H1 (cell line): ENCODE results near the gene MMAB. TPM values are rescaled to one million over a fixed set of nuclear protein-coding genes. Genes with fewer than 3 reads are reported as not detected.

Source experiments
- CTCF ChIA-PET: fragments of 300-600 bp; sonication (Branson Sonifier 250); formaldehyde crosslinking; loops from one replicate; lab custom pipeline; 2021; ENCODE audit not compliant: partially characterized antibody; lab: Charles Lee
- POLR2A ChIA-PET: fragments of 300-600 bp; sonication (Branson Sonifier 250); formaldehyde crosslinking; loops from one replicate; lab custom pipeline; 2021; ENCODE audit warnings: inconsistent platforms; ENCODE audit not compliant: partially characterized antibody; lab: Charles Lee
- DNase-seq, 2 experiments: peaks; one replicate each; pipeline versions ENCODE4 v3.0.0 to v3.0.0-alpha.2; 2010 to 2022; ENCODE audit warnings: low spot score in 2 of 2, low read depth in 1 of 2, mixed read lengths in 1 of 2
- FAIRE-seq: peaks from 2 replicates; lab custom pipeline; 2011; peaks lifted over from hg19 to GRCh38; lab: Jason Lieb, UNC
- H2AFZ ChIP-seq: 2 replicates; pipeline ENCODE4 v1.8.1; 2012; ENCODE audit warnings: low read length, inconsistent platforms
- H2AK5ac ChIP-seq: 2 replicates; pipeline ENCODE4 v1.6.1; 2013; ENCODE audit warnings: low read depth, low read length
- H2BK120ac ChIP-seq: replicated peaks from 2 replicates; pipeline ENCODE3; 2013; ENCODE audit warnings: low read depth, low read length, inconsistent platforms
- H2BK12ac ChIP-seq: 2 replicates; pipeline ENCODE4 v1.6.1; 2013; ENCODE audit warnings: low read depth, low read length
- H2BK15ac ChIP-seq: 2 replicates; pipeline ENCODE4 v1.6.1; 2013; ENCODE audit warnings: low read length
- H2BK20ac ChIP-seq: 2 replicates; pipeline ENCODE4 v1.6.1; 2013; ENCODE audit warnings: low read length
- H2BK5ac ChIP-seq: 2 replicates; pipeline ENCODE4 v1.6.1; 2013; ENCODE audit warnings: low read depth, low read length
- H3K14ac ChIP-seq: 2 replicates; pipeline ENCODE4 v1.6.1; 2013; ENCODE audit warnings: inconsistent platforms; ENCODE audit not compliant: insufficient read length
- H3K18ac ChIP-seq: 2 replicates; pipeline ENCODE4 v1.6.1; 2013; ENCODE audit warnings: low read length; ENCODE audit errors: extremely low read depth
- H3K23ac ChIP-seq: 2 replicates; pipeline ENCODE4 v1.6.1; 2013; ENCODE audit warnings: inconsistent platforms; ENCODE audit not compliant: insufficient read length
- H3K23me2 ChIP-seq: 2 replicates; pipeline ENCODE4 v1.6.1; 2013; ENCODE audit warnings: low read depth, low read length
- H3K27ac ChIP-seq: 2 replicates; pipeline ENCODE4 v1.6.1; 2011; ENCODE audit warnings: low read depth, low read length, inconsistent platforms
- H3K27me3 ChIP-seq, 4 experiments: replicated peaks in 1 of 4; 1 replicate in 1 of 4; 2 replicates in 3 of 4; pipeline versions ENCODE4 v1.6.1 to v1.8.1; 2011 to 2013; ENCODE audit warnings: low read length in 3 of 4, mild to moderate bottlenecking in 3 of 4, inconsistent platforms in 2 of 4, mixed read lengths in 2 of 4, moderate library complexity in 1 of 4; ENCODE audit not compliant: control insufficient read depth in 3 of 4, insufficient read depth in 3 of 4; ENCODE audit errors: extremely low read depth in 1 of 4
- H3K36me3 ChIP-seq, 4 experiments: 2 replicates each; pipeline versions ENCODE4 v1.6.1 to v1.8.1; 2011 to 2013; ENCODE audit warnings: mild to moderate bottlenecking in 4 of 4, low read length in 3 of 4, moderate library complexity in 2 of 4, control low read depth in 1 of 4, inconsistent platforms in 1 of 4; ENCODE audit not compliant: insufficient read depth in 4 of 4, control insufficient read depth in 2 of 4
- H3K4ac ChIP-seq: replicated peaks from 2 replicates; pipeline ENCODE3; 2013; ENCODE audit warnings: low read length, low read depth, mixed read lengths, inconsistent platforms; ENCODE audit not compliant: insufficient read length
- H3K4me1 ChIP-seq, 4 experiments: replicated peaks in 1 of 4; 1 replicate in 1 of 4; 2 replicates in 3 of 4; pipeline versions ENCODE4 v1.6.1 to v1.8.1; 2011 to 2013; ENCODE audit warnings: low read length in 3 of 4, inconsistent platforms in 2 of 4, mixed read lengths in 1 of 4; ENCODE audit not compliant: insufficient read depth in 4 of 4, control insufficient read depth in 3 of 4
- H3K4me2 ChIP-seq, 2 experiments: 2 replicates each; pipeline versions ENCODE4 v1.6.1 to v1.8.1; 2011 to 2013; ENCODE audit warnings: low read depth in 2 of 2, low read length in 2 of 2, control low read depth in 1 of 2, inconsistent platforms in 1 of 2, mild to moderate bottlenecking in 1 of 2; ENCODE audit not compliant: insufficient read depth in 1 of 2
- H3K4me3 ChIP-seq, 4 experiments: fragments of 200-600, 300-600 bp in 1 of 4; sonication (generic), shearing (Covaris generic), sonication (Bioruptor Twin) in 1 of 4; 2 replicates each; pipeline versions ENCODE4 v1.5.1 to v1.8.1; 2011 to 2016; ENCODE audit warnings: low read length in 4 of 4, low read depth in 3 of 4, control low read depth in 2 of 4, inconsistent platforms in 2 of 4, mild to moderate bottlenecking in 2 of 4, mixed read lengths in 1 of 4, moderate library complexity in 1 of 4; ENCODE audit not compliant: insufficient read depth in 2 of 4; ENCODE audit errors: extremely low read depth in 1 of 4
- H3K56ac ChIP-seq: replicated peaks from 2 replicates; pipeline ENCODE3; 2013; ENCODE audit warnings: low read depth, mild to moderate bottlenecking, mixed read lengths, low read length, inconsistent platforms; ENCODE audit not compliant: insufficient read length
- H3K79me1 ChIP-seq: 2 replicates; pipeline ENCODE4 v1.6.1; 2013; ENCODE audit warnings: low read depth, low read length, control low read depth
- H3K79me2 ChIP-seq, 2 experiments: 2 replicates each; pipeline versions ENCODE4 v1.6.1 to v1.8.1; 2012 to 2013; ENCODE audit warnings: low read length in 2 of 2, mild to moderate bottlenecking in 2 of 2, inconsistent platforms in 1 of 2; ENCODE audit not compliant: insufficient read depth in 2 of 2, control insufficient read depth in 1 of 2
- H3K9ac ChIP-seq, 4 experiments: replicated peaks in 1 of 4; 1 replicate in 1 of 4; 2 replicates in 3 of 4; pipeline versions ENCODE4 v1.6.1 to v1.8.1; 2011 to 2013; ENCODE audit warnings: low read depth in 3 of 4, low read length in 3 of 4, control low read depth in 2 of 4, mild to moderate bottlenecking in 2 of 4, moderate library complexity in 2 of 4, inconsistent platforms in 1 of 4; ENCODE audit errors: extremely low read depth in 1 of 4
- H3K9me3 ChIP-seq, 2 experiments: 2 replicates each; pipeline versions ENCODE4 v1.6.1 to v1.8.1; 2012 to 2013; ENCODE audit warnings: mild to moderate bottlenecking in 2 of 2, moderate library complexity in 2 of 2, control low read depth in 1 of 2, inconsistent platforms in 1 of 2, low read depth in 1 of 2, low read length in 1 of 2, mixed read lengths in 1 of 2; ENCODE audit not compliant: insufficient read depth in 2 of 2
- H4K20me1 ChIP-seq, 2 experiments: replicated peaks in 1 of 2; 2 replicates each; pipeline versions ENCODE3 to v1.8.1; 2011 to 2013; ENCODE audit warnings: inconsistent platforms in 2 of 2, low read length in 2 of 2, mild to moderate bottlenecking in 1 of 2; ENCODE audit not compliant: insufficient read depth in 2 of 2, control insufficient read depth in 1 of 2
- H4K5ac ChIP-seq: 2 replicates; pipeline ENCODE4 v1.6.1; 2013; ENCODE audit warnings: low read length, low read depth, mixed read lengths, inconsistent platforms; ENCODE audit not compliant: insufficient read length
- H4K8ac ChIP-seq: 2 replicates; pipeline ENCODE4 v1.8.0; 2013; ENCODE audit warnings: mild to moderate bottlenecking, moderate library complexity, low read length, inconsistent platforms; ENCODE audit not compliant: insufficient read depth; ENCODE audit errors: extremely low read depth
- H4K91ac ChIP-seq: replicated peaks from 2 replicates; pipeline ENCODE3; 2013; ENCODE audit warnings: low read length, mixed read lengths, inconsistent platforms; ENCODE audit not compliant: insufficient read length
- ASH2L ChIP-seq: fragments of 200-600, 300-600 bp; sonication (generic); IDR thresholded peaks from one replicate; pipeline ENCODE4 v1.7.1; 2017; ENCODE audit warnings: low read length
- ATF2 ChIP-seq: IDR thresholded peaks from 2 replicates; pipeline ENCODE4 v1.6.1; 2012; ENCODE audit warnings: low read length, inconsistent platforms
- ATF3 ChIP-seq: IDR thresholded peaks from 2 replicates; pipeline ENCODE4 v1.6.1; 2011; ENCODE audit warnings: low read depth, mild to moderate bottlenecking, low read length; ENCODE audit not compliant: insufficient read depth
- BACH1 ChIP-seq: IDR thresholded peaks from 2 replicates; pipeline ENCODE4 v1.6.1; 2012; ENCODE audit warnings: low read length, improper control_type of control experiment
- E2F6 ChIP-seq: IDR thresholded peaks from 2 replicates; pipeline ENCODE4 v1.6.1; 2012; ENCODE audit warnings: inconsistent platforms
- EZH2 ChIP-seq: fragments of 200-600 bp; sonication (generic); IDR thresholded peaks from 2 replicates; pipeline ENCODE4 v1.7.1; 2012; ENCODE audit warnings: low read depth, mild to moderate bottlenecking, moderate library complexity, low read length, inconsistent platforms; ENCODE audit not compliant: severe bottlenecking
- MAX ChIP-seq: IDR thresholded peaks from 2 replicates; pipeline ENCODE4 v1.6.1; 2012; ENCODE audit warnings: inconsistent platforms
- RXRA ChIP-seq: IDR thresholded peaks from 2 replicates; pipeline ENCODE4 v1.6.1; 2011; ENCODE audit warnings: low read depth, mild to moderate bottlenecking, low read length, moderate library complexity; ENCODE audit not compliant: insufficient read depth
- SIRT6 ChIP-seq: IDR thresholded peaks from one replicate; pipeline ENCODE4 v1.7.1; 2012; ENCODE audit warnings: low read length, inconsistent platforms
- SUZ12 ChIP-seq: fragments of 200-600 bp; sonication (generic); IDR thresholded peaks from 2 replicates; pipeline ENCODE4 v1.6.1; 2012; ENCODE audit warnings: mild to moderate bottlenecking, inconsistent platforms, low read length, moderate library complexity, mixed read lengths
- YY1 ChIP-seq: IDR thresholded peaks from 2 replicates; pipeline ENCODE4 v1.6.1; 2011; ENCODE audit warnings: low read depth, mild to moderate bottlenecking, low read length
- WGBS, 2 experiments: shearing (Covaris generic) in 1 of 2; methylation state at CpG; one replicate each; pipeline versions ENCODE4 v1.1.6 to v1.1.7; 2013 to 2015; ENCODE audit warnings: low lambda C conversion rate in 2 of 2, mixed read lengths in 2 of 2, inconsistent platforms in 1 of 2, low coverage in 1 of 2, missing lambda C conversion rate in 1 of 2; ENCODE audit not compliant: insufficient replicate concordance in 2 of 2, insufficient coverage in 1 of 2, insufficient read length in 1 of 2; ENCODE audit errors: extremely low coverage in 1 of 2, missing lambda C conversion rate in 1 of 2; 5-methylcytosine and 5-hydroxymethylcytosine counted together
- polyA plus RNA-seq, 7 experiments: library from polyadenylated mRNA; depleted of rRNA in 3 of 7; stranded (reverse) in 5 of 7; unstranded in 2 of 7; fragments of >200 nt in 5 of 7; fragments of 200-250 nt in 2 of 7; gene quantifications; 1 replicate in 5 of 7; 2 replicates in 1 of 7; 4 replicates in 1 of 7; pipeline versions ENCODE4 v1.2.1 to v1.2.3, GENCODE V29; 2011 to 2013; ENCODE audit warnings: missing spikeins in 2 of 7, mixed read lengths in 2 of 7
- total RNA-seq: library from RNA; stranded (reverse); fragmentation: NEBNext Ultra II Directional; extraction: Animal tissue kit (Norgen Biotek cat#: 25700); gene quantifications from 2 replicates; pipeline ENCODE4 v1.2.1, GENCODE V29; 2021

The MMAB gene
- total and polyA plus RNA-seq, 2 of the 8 experiments (the other 6 are each of a cell fraction or from before 2014, with no cell fraction given), result 12.9 to 18.5 TPM

GRCh38 chr12:109611223-109611622 is 37.9 kb upstream of the MMAB start:
- ChIA-PET CTCF (interaction anchor here (0.8 to 5.7 kb wide), 2 partner anchors 13 to 166 kb away, joined by 3 to 37 read pairs; no protein-coding TSS in a partner anchor), POLR2A (interaction anchor here (0.9 kb wide), 1 partner anchor 13 kb away, joined by 3 read pairs; no protein-coding TSS in a partner anchor)
- H2AFZ ChIP-seq, result no peak overlapping the region
- H2BK15ac ChIP-seq, result no peak overlapping the region
- DNase-seq (no peak), FAIRE-seq (no peak)
- no peak overlapping the region for H4K91ac ChIP-seq
- H3K4ac ChIP-seq, result no peak overlapping the region
- H3K36me3 ChIP-seq, result no peaks in the 10 kb centered on the region
- WGBS, 2 experiments, result 92% methylated on average over 8 of the region's 10 CpGs; no CpG with 5 or more reads in 1 of the 2 experiments
- no peaks in the 10 kb centered on the region for H3K9me3 ChIP-seq
- no peak overlapping the region for H3K9ac ChIP-seq
- no peak overlapping the region for H2AK5ac ChIP-seq
- no peaks in the 10 kb centered on the region for H3K79me2 ChIP-seq
- no peaks in the 10 kb centered on the region for H4K20me1 ChIP-seq
- H2BK12ac ChIP-seq, result no peak overlapping the region
- no peak overlapping the region for H4K8ac ChIP-seq
- H3K4me3 ChIP-seq, result no peak overlapping the region
- H3K23me2 ChIP-seq, result no peaks in the 10 kb centered on the region
- 0 out of 7 replicates have a peak, but pooled peaks cover 0 to 2% (median 0%) of the 10 kb centered on the region in 4 experiments for H3K27me3 ChIP-seq
- H4K5ac ChIP-seq, result no peak overlapping the region
- H3K56ac ChIP-seq, result no peak overlapping the region
- no peak overlapping the region for H3K27ac ChIP-seq
- H2BK5ac ChIP-seq, result no peak overlapping the region
- H3K23ac ChIP-seq, result no peak overlapping the region
- no peak overlapping the region for H3K18ac ChIP-seq
- H3K4me2 ChIP-seq, result no peak overlapping the region
- H3K79me1 ChIP-seq, result no peaks in the 10 kb centered on the region
- H3K14ac ChIP-seq, result no peak overlapping the region
- H3K4me1 ChIP-seq, result peaks cover 0 to 6% (median under 1%) of the 10 kb centered on the region in 4 experiments; a peak in 5 of 7 replicates
- no peak overlapping the region for H2BK120ac ChIP-seq
- H2BK20ac ChIP-seq, result no peak overlapping the region
- TF ChIP-seq ATF3 (no peak), EZH2 (no peak), ASH2L (no peak), SIRT6 (no peak), E2F6 (no peak), RXRA (no peak), SUZ12 (no peak), ATF2 (no peak), MAX (no peak), YY1 (no peak), BACH1 (no peak)
